Limb (tissue), 2 donors: ENCODE results near the gene PIGL.
A peak's percentile ranks its signal among the peaks of the same experiment; 100 is the strongest.
"Not testable (repeated sequence)": the region's sequence is repeated elsewhere in the genome, so short reads cannot be mapped to it uniquely, and the experiment has no call there.

Experiments used
- DNase-seq, 2 donors: peaks; one replicate each; pipeline ENCODE4 v3.0.0-alpha.2; 2016; ENCODE audit errors: extremely low spot score in 2 of 2

Gene PIGL

GRCh38 chr17:16216341-16217001 lies 539 bp upstream of the PIGL start:
- DNase-seq: not testable (repeated sequence)

- DNase-seq: no peak
These were observed 5.4 kb downstream of the PIGL start for GRCh38 chr17:16222406-16222805.

- DNase-seq: not testable (repeated sequence)
These were observed 13.0 kb downstream of the PIGL start for GRCh38 chr17:16229912-16230561.

- no peak for DNase-seq
These were observed 15.4 kb downstream of the PIGL start for GRCh38 chr17:16232391-16232790.

GRCh38 chr17:16239931-16240330 lies 22.9 kb downstream of the PIGL start:
- DNase-seq: no peak

- no peak for DNase-seq
These were observed 24.9 kb downstream of the PIGL start for GRCh38 chr17:16241906-16242399.

GRCh38 chr17:16243385-16243784 lies 26.4 kb downstream of the PIGL start:
- no peak for DNase-seq

GRCh38 chr17:16243801-16244567 lies 27.0 kb downstream of the PIGL start:
- no peak for DNase-seq

GRCh38 chr17:16247586-16247984 lies 30.6 kb downstream of the PIGL start:
- no peak for DNase-seq

- DNase-seq: no peak
These were observed 33.6 kb downstream of the PIGL start for GRCh38 chr17:16250635-16251034.

GRCh38 chr17:16251043-16251442 lies 34.0 kb downstream of the PIGL start:
- DNase-seq: no peak

GRCh38 chr17:16251556-16251955 lies 34.5 kb downstream of the PIGL start:
- no peak for DNase-seq

GRCh38 chr17:16254773-16255400 lies 37.9 kb downstream of the PIGL start:
- no peak for DNase-seq

GRCh38 chr17:16255481-16255921 lies 38.5 kb downstream of the PIGL start:
- peak in 1 of 2 donors; percentile 21 for DNase-seq

GRCh38 chr17:16258901-16259300 lies 41.9 kb downstream of the PIGL start:
- DNase-seq: no peak

GRCh38 chr17:16259926-16260325 lies 42.9 kb downstream of the PIGL start:
- no peak for DNase-seq

- no peak for DNase-seq
These were observed 44.0 kb downstream of the PIGL start for GRCh38 chr17:16261049-16261448.

- DNase-seq: no peak
These were observed 45.2 kb downstream of the PIGL start for GRCh38 chr17:16262201-16262600.

GRCh38 chr17:16267174-16267573 lies 50.2 kb downstream of the PIGL start:
- DNase-seq: no peak

GRCh38 chr17:16269658-16270057 lies 52.6 kb downstream of the PIGL start:
- DNase-seq: no peak

- DNase-seq: no peak
These were observed 55.3 kb downstream of the PIGL start for GRCh38 chr17:16272111-16272840.
